B cell (primary cell): ENCODE data around the gene CARMIL3. TPM values are rescaled to one million over a fixed set of nuclear protein-coding genes. Genes with fewer than 3 reads are reported as not detected.

Source experiments
- ATAC-seq: fragments of 200-7000 bp; cut with Tn5 transposase; one replicate; pipeline ENCODE4 v1.10.0; 2021; ENCODE audit warnings: low read depth, mild to moderate bottlenecking, moderate number of reproducible peaks, moderate library complexity
- CTCF ChIA-PET: fragments of 350-600 bp; sonication (Branson Sonifier 250); formaldehyde crosslinking; loops from one replicate; lab custom pipeline; 2021; ENCODE audit warnings: antibody characterized with exemption, inconsistent platforms; lab: Charles Lee
- POLR2A ChIA-PET: fragments of 350-600 bp; sonication (Branson Sonifier 250); formaldehyde crosslinking; loops from one replicate; lab custom pipeline; 2021; ENCODE audit warnings: antibody characterized with exemption; lab: Charles Lee
- DNase-seq: peaks from one replicate; pipeline ENCODE4 v3.0.0; 2013
- H2AFZ ChIP-seq: 2 replicates; pipeline ENCODE4 v1.6.1; 2012; ENCODE audit warnings: mild to moderate bottlenecking, low read depth, low read length; ENCODE audit not compliant: insufficient read depth, poor library complexity, severe bottlenecking
- H3K27ac ChIP-seq, 2 donors: 1 replicate in 1 of 2; 2 replicates in 1 of 2; pipeline ENCODE4 v1.5.1; 2012 to 2013; ENCODE audit warnings: low read length in 2 of 2, mild to moderate bottlenecking in 2 of 2, moderate library complexity in 1 of 2
- H3K27me3 ChIP-seq, 4 experiments: fragments of 200-600 bp in 1 of 4; sonication (generic) in 1 of 4; replicated peaks in 1 of 4; 1 replicate in 2 of 4; 2 replicates in 2 of 4; pipeline versions ENCODE4 v1.6.1 to v1.7.0; 2013 to 2016; ENCODE audit warnings: low read length in 3 of 4, mild to moderate bottlenecking in 2 of 4, mixed read lengths in 1 of 4, moderate library complexity in 1 of 4; ENCODE audit not compliant: insufficient read depth in 4 of 4, control insufficient read depth in 3 of 4; ENCODE audit errors: control extremely low read depth in 1 of 4
- H3K36me3 ChIP-seq, 2 experiments: replicated peaks in 1 of 2; 1 replicate in 1 of 2; 2 replicates in 1 of 2; pipeline versions ENCODE4 v1.6.1 to v1.7.1; 2013; ENCODE audit warnings: low read length in 1 of 2; ENCODE audit not compliant: insufficient read depth in 2 of 2, control insufficient read depth in 1 of 2; ENCODE audit errors: control extremely low read depth in 1 of 2, extremely low read depth in 1 of 2
- H3K4me1 ChIP-seq, 2 donors: fragments of 200-600 bp in 1 of 2; sonication (generic) in 1 of 2; 1 replicate in 1 of 2; 2 replicates in 1 of 2; pipeline versions ENCODE4 v1.5.1 to v1.6.1; 2013 to 2017; ENCODE audit warnings: low read length in 2 of 2; ENCODE audit not compliant: control insufficient read depth in 2 of 2, insufficient read depth in 2 of 2
- H3K4me2 ChIP-seq: replicated peaks from 2 replicates; pipeline ENCODE3; 2012; ENCODE audit warnings: mild to moderate bottlenecking, low read depth, low read length; ENCODE audit not compliant: poor library complexity, severe bottlenecking
- H3K4me3 ChIP-seq, 5 experiments: fragments of 200-600 bp in 1 of 5; sonication (generic) in 1 of 5; 1 replicate in 3 of 5; 2 replicates in 2 of 5; pipeline versions ENCODE4 v1.5.1 to v1.7.0; 2011 to 2016; ENCODE audit warnings: low read length in 4 of 5, mild to moderate bottlenecking in 4 of 5, low read depth in 2 of 5, control low read depth in 1 of 5, moderate library complexity in 1 of 5; ENCODE audit not compliant: insufficient read depth in 1 of 5; ENCODE audit errors: control extremely low read depth in 1 of 5, extremely low read depth in 1 of 5
- H3K79me2 ChIP-seq: fragments of 200-600 bp; sonication (generic); one replicate; pipeline ENCODE4 v1.6.0; 2016; ENCODE audit warnings: low read length; ENCODE audit not compliant: control insufficient read depth, insufficient read depth
- H3K9ac ChIP-seq: fragments of 200-600 bp; sonication (generic); 2 replicates; pipeline ENCODE4 v1.6.1; 2017; ENCODE audit warnings: mild to moderate bottlenecking, low read length, moderate library complexity
- H3K9me3 ChIP-seq, 3 donors: one replicate each; pipeline versions ENCODE4 v1.6.1 to v1.7.1; 2013; ENCODE audit warnings: low read length in 2 of 3; ENCODE audit not compliant: control insufficient read depth in 2 of 3, insufficient read depth in 1 of 3; ENCODE audit errors: control extremely low read depth in 1 of 3
- H4K20me1 ChIP-seq: 2 replicates; pipeline ENCODE4 v1.6.0; 2012; ENCODE audit warnings: mild to moderate bottlenecking, low read length; ENCODE audit not compliant: insufficient read depth, control insufficient read depth, poor library complexity, severe bottlenecking
- H3K27ac Mint-ChIP-seq: one replicate; pipeline ENCODE4 v1.8.0; 2021; ENCODE audit warnings: mixed read lengths
- H3K27me3 Mint-ChIP-seq: one replicate; pipeline ENCODE4 v1.8.0; 2021; ENCODE audit warnings: mixed read lengths
- H3K4me1 Mint-ChIP-seq: one replicate; pipeline ENCODE4 v1.8.0; 2021; ENCODE audit warnings: mixed read lengths
- H3K4me3 Mint-ChIP-seq: one replicate; pipeline ENCODE4 v1.8.0; 2021; ENCODE audit warnings: mixed read lengths
- H3K9me3 Mint-ChIP-seq: one replicate; pipeline ENCODE4 v1.8.0; 2022; ENCODE audit warnings: mixed read lengths; ENCODE audit not compliant: insufficient read depth
- CTCF ChIP-seq: fragments of 200-600 bp; IDR thresholded peaks from one replicate; pipeline ENCODE4 v1.8.0; 2022; ENCODE audit warnings: antibody characterized with exemption, mild to moderate bottlenecking
- EZH2 ChIP-seq: IDR thresholded peaks from 2 replicates; pipeline ENCODE4 v1.6.1; 2012; ENCODE audit warnings: borderline replicate concordance, low read depth, mild to moderate bottlenecking, moderate library complexity, low read length; ENCODE audit not compliant: insufficient read depth, poor library complexity, severe bottlenecking
- WGBS: methylation state at CpG from one replicate; pipeline ENCODE4 v1.1.5; 2013; ENCODE audit warnings: missing lambda C conversion rate; ENCODE audit not compliant: insufficient coverage; 5-methylcytosine and 5-hydroxymethylcytosine counted together
- intact Hi-C: fragments of 100-400 bp; cut with micrococcal nuclease; formaldehyde crosslinking; loops from one replicate; pipeline ENCODE4 v1.10.0; 2022
- polyA plus RNA-seq: library from polyadenylated mRNA; depleted of rRNA; stranded (reverse); fragments of >200 nt; gene quantifications from 2 replicates; pipeline ENCODE4 v1.2.3, GENCODE V29; 2012
- total RNA-seq, 2 donors: library from RNA; stranded (reverse); fragments of 120-200 nt in 1 of 2; gene quantifications; 1 replicate in 1 of 2; 2 replicates in 1 of 2; pipeline versions ENCODE4 v1.2.3 to v1.2.4, GENCODE V29; 2013 to 2022

The CARMIL3 gene
- total and polyA plus RNA-seq, 2 donors (not counting 1 experiment from before 2014, with no cell fraction given): 1.0 to 7.2 TPM

- Mint-ChIP-seq H3K27me3 (peaks cover 7% of the 10 kb centered on the region), H3K27ac (no peak overlapping the region), H3K4me3 (no peak overlapping the region), H3K9me3 (no peaks in the 10 kb centered on the region), H3K4me1 (peaks cover 11% of the 10 kb centered on the region)
- ChIA-PET CTCF (interaction anchor here (1.0 to 14.5 kb wide), 7 partner anchors 9 to 251 kb away, joined by 3 to 220 read pairs (median 26); partner anchors contain the start of genes IRF9 and PCK2), POLR2A (interaction anchor here (1.8 to 1.9 kb wide), 2 partner anchors 38 to 52 kb away, joined by 5 to 7 read pairs; partner anchors contain the start of gene PCK2)
- H3K27ac ChIP-seq: no peak overlapping the region
- TF ChIP-seq CTCF: no peak
- no peak for TF ChIP-seq EZH2
- no peaks in the 10 kb centered on the region for H4K20me1 ChIP-seq
- 84% methylated on average over 7 of the region's 8 CpGs for WGBS
- H3K4me3 ChIP-seq: no peak overlapping the region
- no peak overlapping the region for H3K4me2 ChIP-seq
- H3K36me3 ChIP-seq: no peaks in the 10 kb centered on the region
- peaks cover 9 to 12% of the 10 kb centered on the region in 2 donors for H3K4me1 ChIP-seq
- H2AFZ ChIP-seq: no peak overlapping the region
- H3K9ac ChIP-seq: no peak overlapping the region
- intact Hi-C loops: no loop called here
- ATAC-seq: no peak
- no peak for DNase-seq
- peaks cover 0 to 31% (median 8%) of the 10 kb centered on the region in 4 experiments for H3K27me3 ChIP-seq
- H3K9me3 ChIP-seq: peaks cover 0 to 3% (median 0%) of the 10 kb centered on the region in 3 donors
- H3K79me2 ChIP-seq: no peaks in the 10 kb centered on the region
Observed at GRCh38 chr14:24056800-24057184, 5.0 kb downstream of the CARMIL3 start.

GRCh38 chr14:24057271-24057670 is 5.5 kb downstream of the CARMIL3 start:
- Mint-ChIP-seq H3K4me1 (peaks cover 11% of the 10 kb centered on the region), H3K27me3 (peaks cover 7% of the 10 kb centered on the region), H3K4me3 (no peak overlapping the region), H3K9me3 (no peaks in the 10 kb centered on the region), H3K27ac (no peak overlapping the region)
- Histone ChIP-seq H3K79me2 (no peaks in the 10 kb centered on the region), H3K36me3 (no peaks in the 10 kb centered on the region), H3K4me3 (no peak overlapping the region), H3K27ac (no peak overlapping the region), H4K20me1 (no peaks in the 10 kb centered on the region), H3K4me1 (peaks cover 7 to 9% of the 10 kb centered on the region in 2 donors), H2AFZ (no peak overlapping the region), H3K27me3 (peaks cover 0 to 31% (median 8%) of the 10 kb centered on the region in 4 experiments), H3K4me2 (no peak overlapping the region), H3K9ac (no peak overlapping the region), H3K9me3 (peaks cover 0 to 3% (median 0%) of the 10 kb centered on the region in 3 donors)
- no peak for TF ChIP-seq CTCF
- TF ChIP-seq EZH2: no peak
- DNase-seq (no peak), ATAC-seq (no peak)
- ChIA-PET CTCF (interaction anchor here (1.0 to 14.5 kb wide), 11 partner anchors 9 to 275 kb away, joined by 3 to 220 read pairs (median 16); partner anchors contain the start of genes DCAF11, IRF9, NRL and PCK2), POLR2A (interaction anchor here (1.0 to 1.9 kb wide), 3 partner anchors 23 to 51 kb away, joined by 5 to 7 read pairs (median 5); partner anchors contain the start of gene PCK2)
- WGBS: 77% methylated on average over 2 of the region's 2 CpGs
- intact Hi-C loops: no loop called here
